Activated CD8-positive, alpha-beta memory T cell treated with anti-CD3 and anti-CD28 coated beads for 36 hours (primary cell): ENCODE results near the gene THRB. TPM values are rescaled to one million over a fixed set of nuclear protein-coding genes. Genes with fewer than 3 reads are reported as not detected.
"Not testable (repeated sequence)": the region's sequence is repeated elsewhere in the genome, so short reads cannot be mapped to it uniquely, and the experiment has no call there.

Source experiments
- CTCF ChIA-PET: fragments of 350-600 bp; sonication (Branson Sonifier 250); formaldehyde crosslinking; loops from one replicate; lab custom pipeline; 2021; ENCODE audit warnings: antibody characterized with exemption; lab: Charles Lee
- POLR2A ChIA-PET: fragments of 350-600 bp; sonication (Branson Sonifier 250); formaldehyde crosslinking; loops from one replicate; lab custom pipeline; 2021; ENCODE audit warnings: antibody characterized with exemption; lab: Charles Lee
- total RNA-seq, 2 experiments: library from RNA; stranded (reverse); gene quantifications; one replicate each; pipeline ENCODE4 v1.2.3, GENCODE V29; 2021

Gene THRB
- total RNA-seq, 2 experiments from 2014 or later, result not detected

DNA sequence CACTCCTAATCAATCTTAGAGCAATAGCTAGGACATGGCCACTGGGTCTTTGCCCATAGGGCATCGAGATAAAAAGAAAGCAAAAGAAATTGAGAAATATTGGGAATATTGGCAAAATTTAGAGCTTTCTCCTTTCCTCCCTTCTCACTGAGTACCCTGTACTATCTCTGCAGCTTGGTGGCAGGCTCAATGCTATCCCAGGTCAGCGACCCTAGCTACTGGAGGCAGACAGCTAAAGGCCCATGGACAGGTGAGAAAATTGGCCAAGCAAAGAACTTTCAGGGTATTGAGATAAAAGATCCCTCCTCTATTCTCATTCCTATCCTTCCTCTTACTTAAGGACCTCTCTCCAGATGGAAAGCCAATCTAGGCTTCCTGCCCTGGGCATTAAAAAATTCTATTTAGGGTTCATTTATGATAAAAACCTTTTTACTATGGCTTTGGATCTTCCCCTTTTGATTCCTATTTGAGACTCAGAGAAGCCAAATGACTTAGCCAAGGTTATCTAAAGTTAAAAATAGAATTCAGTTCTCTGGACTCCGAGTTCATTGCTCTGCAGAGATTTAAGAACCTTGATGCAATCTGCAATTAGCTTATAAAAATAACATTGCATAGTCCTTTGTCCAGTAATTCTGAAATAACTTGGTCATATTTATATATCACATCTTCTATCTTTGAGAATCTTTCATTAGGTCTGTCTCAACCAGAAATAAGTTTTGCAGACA lies 75.4 kb downstream of the THRB start:
- ChIA-PET POLR2A (no interaction called here), CTCF (no interaction called here)

DNA sequence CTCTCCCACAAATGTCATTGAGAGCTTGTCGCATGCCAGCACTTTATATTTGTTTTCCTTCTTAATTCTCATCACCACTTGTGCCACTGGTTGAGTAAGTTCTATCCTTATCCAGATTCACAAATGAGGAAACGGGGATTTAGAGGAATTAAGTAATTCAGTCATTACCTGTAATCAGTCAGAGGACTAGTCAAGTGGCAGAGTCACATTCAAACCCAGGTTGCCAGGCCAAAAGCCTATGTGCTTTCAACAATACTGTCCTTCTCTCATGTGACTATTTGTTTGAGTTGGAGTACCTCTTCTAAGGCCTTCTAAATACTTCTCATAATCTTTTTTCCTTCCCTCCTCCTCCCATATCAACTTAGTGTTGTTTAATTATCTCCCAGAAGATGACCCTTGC lies 76.9 kb downstream of the THRB start:
- CTCF ChIA-PET, result no interaction called here
- POLR2A ChIA-PET, result no interaction called here

DNA sequence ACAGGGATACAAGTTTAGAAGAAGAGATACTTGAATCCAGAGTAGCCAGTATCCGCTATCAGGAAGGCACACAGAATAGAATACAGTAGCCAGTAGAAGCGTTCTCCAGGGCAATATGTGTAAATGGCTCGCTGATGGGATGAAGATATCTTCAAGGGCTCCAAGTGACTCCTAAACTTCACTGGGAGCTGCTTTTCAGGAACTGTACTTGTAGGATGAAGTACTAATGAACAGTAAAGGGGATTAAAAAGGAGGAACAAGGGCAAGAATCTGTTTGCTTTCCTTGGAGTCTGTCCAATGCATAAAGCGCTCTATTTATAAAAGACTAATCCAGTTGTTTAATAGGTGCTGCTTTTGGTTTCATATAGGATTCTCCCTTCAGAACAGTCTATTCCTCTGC lies 78.4 kb downstream of the THRB start:
- POLR2A ChIA-PET, result no interaction called here
- CTCF ChIA-PET, result interaction anchor here (0.6 kb wide), 1 partner anchor 28 kb away, joined by 3 read pairs; no protein-coding TSS in a partner anchor

DNA sequence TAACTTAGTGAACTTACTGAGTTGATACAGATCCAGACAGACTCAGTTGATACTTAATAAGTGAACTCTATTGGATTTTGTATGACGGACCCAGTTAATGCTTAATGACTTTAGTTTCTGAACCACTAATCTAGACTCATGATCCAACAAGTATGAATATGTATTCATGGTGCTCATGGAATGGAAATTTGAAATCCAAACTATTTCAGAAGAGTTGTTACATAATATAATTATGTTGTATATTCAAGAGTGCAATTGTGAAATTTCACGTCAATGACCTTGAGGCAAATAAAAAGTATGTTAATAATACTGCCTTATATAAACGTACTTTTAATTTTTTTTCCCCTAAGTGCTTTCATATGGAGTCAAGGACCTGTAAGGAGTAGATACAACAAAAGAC lies 78.8 kb downstream of the THRB start:
- POLR2A ChIA-PET, result no interaction called here
- CTCF ChIA-PET, result interaction anchor here (0.5 kb wide), 1 partner anchor 287 kb away, joined by 7 read pairs; no protein-coding TSS in a partner anchor

- POLR2A ChIA-PET, CTCF ChIA-PET: not testable (repeated sequence)
These were observed 81.0 kb downstream of the THRB start for GRCh38 chr3:24413662-24414061.

DNA sequence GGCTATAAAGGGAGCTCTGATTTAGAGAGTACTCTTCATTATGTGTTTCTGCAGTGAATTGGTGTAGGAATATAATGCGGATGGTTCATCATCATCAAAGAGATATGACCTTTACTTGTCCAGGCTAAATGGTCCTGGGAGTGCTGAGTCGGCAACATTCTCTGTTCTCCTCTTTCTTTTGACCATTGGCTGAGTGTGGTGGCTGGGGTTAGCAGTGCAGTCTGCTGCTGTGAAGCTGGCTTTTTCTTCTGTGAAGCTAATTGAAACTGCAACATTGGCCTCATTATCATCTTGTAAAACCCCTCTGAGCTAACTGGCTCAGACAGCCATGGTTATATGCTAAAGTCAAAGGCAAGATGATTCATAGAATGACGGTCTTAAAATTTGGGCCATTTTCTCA lies 83.8 kb downstream of the THRB start:
- ChIA-PET CTCF (no interaction called here), POLR2A (no interaction called here)

GRCh38 chr3:24407980-24408680 lies 86.5 kb downstream of the THRB start:
- POLR2A ChIA-PET, result no interaction called here
- CTCF ChIA-PET, result no interaction called here

- CTCF ChIA-PET, result no interaction called here
- POLR2A ChIA-PET, result no interaction called here
These were observed 87.8 kb downstream of the THRB start for GRCh38 chr3:24406900-24407299.

- POLR2A ChIA-PET, result no interaction called here
- CTCF ChIA-PET, result no interaction called here
These were observed 89.6 kb downstream of the THRB start for GRCh38 chr3:24405057-24405456.

GRCh38 chr3:24401811-24402185 lies 92.9 kb downstream of the THRB start:
- POLR2A ChIA-PET, result no interaction called here

GRCh38 chr3:24401090-24401810 lies 93.4 kb downstream of the THRB start:
- POLR2A ChIA-PET, result no interaction called here

More at GRCh38 chr3:24401811-24402185, 92.9 kb downstream of the THRB start:
- CTCF ChIA-PET, result no interaction called here

DNA sequence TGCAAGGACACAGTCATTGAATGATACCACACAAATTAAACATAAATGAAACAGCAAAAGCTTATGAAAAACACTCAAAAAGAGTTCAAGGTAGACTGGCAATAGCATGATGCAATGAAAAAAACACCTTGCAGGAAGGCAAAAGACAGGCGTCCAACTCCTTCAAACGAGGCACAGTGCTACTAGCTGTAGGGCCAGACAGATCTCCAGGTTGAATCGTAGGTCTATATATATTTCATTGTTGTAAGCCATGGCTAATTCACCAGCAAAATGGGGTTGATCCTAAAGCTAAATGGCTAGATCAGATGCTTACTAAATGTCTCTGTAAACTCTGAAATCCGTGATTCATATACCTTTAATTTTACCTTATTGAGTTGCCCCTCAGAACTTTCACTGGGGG lies 94.2 kb downstream of the THRB start:
- POLR2A ChIA-PET, result no interaction called here
- CTCF ChIA-PET, result interaction anchor here (0.6 kb wide), 1 partner anchor 136 kb away, joined by 3 read pairs; no protein-coding TSS in a partner anchor

More at GRCh38 chr3:24401090-24401810, 93.4 kb downstream of the THRB start:
- CTCF ChIA-PET, result interaction anchor here (0.6 kb wide), 1 partner anchor 137 kb away, joined by 3 read pairs; no protein-coding TSS in a partner anchor

DNA sequence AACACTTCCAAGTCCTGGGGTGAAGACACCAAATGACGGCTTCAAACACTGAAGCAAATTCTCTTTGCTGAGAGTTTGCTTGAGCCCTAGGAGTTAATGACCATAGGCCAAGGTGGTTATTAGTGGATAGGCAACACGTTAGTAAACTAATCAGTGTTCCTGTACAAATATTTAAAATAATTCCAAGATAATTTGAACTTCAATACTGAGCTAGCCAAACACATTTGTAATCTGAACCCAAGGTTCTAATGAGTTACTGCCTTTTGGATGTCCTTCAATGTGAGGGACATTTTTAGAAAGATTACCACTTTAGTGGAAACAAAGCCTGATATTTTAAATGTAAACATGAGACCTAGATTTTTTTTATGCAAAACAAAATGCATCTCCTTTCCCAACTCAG lies 94.6 kb downstream of the THRB start:
- ChIA-PET CTCF (no interaction called here), POLR2A (no interaction called here)

GRCh38 chr3:24399614-24400013 lies 95.0 kb downstream of the THRB start:
- POLR2A ChIA-PET, result no interaction called here
- CTCF ChIA-PET, result no interaction called here

GRCh38 chr3:24398712-24399111 lies 95.9 kb downstream of the THRB start:
- CTCF ChIA-PET, POLR2A ChIA-PET: not testable (repeated sequence)

GRCh38 chr3:24396338-24396737 lies 98.3 kb downstream of the THRB start:
- POLR2A ChIA-PET, result no interaction called here
- CTCF ChIA-PET, result no interaction called here

DNA sequence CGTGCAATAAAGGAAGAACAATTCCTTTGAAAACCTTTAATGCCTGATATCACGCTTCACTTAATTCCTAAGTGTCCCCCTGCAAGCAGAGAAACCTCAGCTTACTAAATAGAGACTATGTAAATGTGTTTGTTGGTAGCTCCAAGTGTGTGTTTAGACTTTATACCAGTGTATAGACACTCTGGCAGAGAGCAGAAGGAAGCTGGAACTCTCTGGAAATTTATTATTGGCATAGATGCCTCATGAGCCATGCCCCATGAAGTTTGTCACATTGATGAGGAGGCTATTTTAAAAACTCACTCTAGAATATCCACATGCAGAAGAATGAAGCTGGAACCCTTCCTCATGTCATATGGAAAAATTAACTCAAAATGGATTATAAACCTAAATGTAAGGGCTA lies 99.9 kb downstream of the THRB start:
- CTCF ChIA-PET, result no interaction called here
- POLR2A ChIA-PET, result no interaction called here

DNA sequence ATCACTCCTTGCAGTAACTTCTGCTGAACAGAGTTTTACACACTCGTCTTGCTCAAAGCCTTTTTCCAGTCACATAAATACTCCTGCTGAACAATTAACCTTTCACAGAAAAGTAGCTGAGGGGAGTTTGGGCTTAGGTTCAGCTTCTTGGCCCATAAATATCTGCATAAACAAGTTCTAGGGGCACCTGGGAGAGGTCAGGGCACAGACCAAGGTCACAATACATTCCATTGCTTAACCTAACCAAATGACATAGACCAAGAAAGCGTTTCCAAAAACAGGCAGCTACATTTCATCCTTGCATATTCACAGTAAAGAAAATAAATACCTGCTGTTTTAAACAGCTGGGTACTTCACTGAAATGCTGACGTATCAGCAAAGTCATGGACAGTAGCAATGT lies 101.3 kb downstream of the THRB start:
- CTCF ChIA-PET, result no interaction called here
- POLR2A ChIA-PET, result no interaction called here

DNA sequence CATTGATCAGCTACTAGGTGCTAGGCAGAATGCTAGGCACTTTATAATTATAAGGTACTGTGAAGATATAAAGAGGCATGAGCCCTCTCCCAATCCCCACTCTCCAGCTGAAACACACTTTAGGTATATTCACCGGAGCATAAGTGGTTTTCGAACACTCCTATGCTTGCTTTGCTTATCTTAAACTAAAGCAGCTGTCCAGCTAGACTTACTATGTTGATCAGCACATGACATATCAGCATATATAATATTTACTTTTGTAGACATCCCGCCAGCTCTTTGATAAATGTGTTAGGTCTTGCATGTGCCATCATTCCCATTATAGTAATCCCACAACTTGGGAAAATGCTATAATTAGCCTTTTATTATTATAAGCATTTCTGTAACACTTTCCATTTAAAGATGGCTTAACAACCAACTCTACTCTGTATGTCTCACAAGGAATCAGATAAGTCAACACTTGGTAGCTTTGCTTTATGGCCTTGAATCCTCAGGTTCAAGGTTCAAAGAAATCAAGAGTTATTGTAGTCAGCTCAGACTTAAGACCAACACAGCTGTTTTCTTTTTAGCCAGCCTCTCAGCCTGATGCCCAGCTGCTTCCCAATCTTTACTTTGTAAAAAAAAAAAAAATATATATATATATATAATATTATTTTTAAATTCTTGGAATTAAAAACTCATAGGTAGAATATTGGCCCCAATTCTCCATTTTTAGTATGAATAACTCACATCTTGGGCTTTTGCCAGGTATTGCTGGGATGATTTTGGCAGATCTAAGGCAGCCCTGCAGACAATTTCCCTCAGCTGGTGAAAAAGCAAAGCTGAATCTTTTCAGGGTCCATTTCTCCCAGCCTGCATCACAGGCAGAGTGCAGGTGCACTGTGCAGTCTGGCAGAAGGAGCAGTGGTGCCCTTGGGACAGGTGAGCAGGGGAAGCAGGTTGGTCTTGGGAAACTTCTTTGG lies 104.2 kb downstream of the THRB start:
- ChIA-PET POLR2A (no interaction called here), CTCF (no interaction called here)
